ENCODE measurements around the gene PROM2. TPM values are rescaled to one million over a fixed set of nuclear protein-coding genes. Genes with fewer than 3 reads are reported as not detected.

PROM2 gene
- total and polyA plus RNA-seq, 10 of the 15 experiments (the other 5 are each of a cell fraction or from before 2014, with no cell fraction given) = 0.01 to 0.04 TPM; not detected in 8

- Histone ChIP-seq H3K4me3 (no peak overlapping the region), H3K4me2 (ENCODE audit: control insufficient read depth, insufficient read depth) (no peak overlapping the region), H3K27ac (ENCODE audit: control insufficient read depth, insufficient read depth) (no peak overlapping the region), H3K79me2 (ENCODE audit: control insufficient read depth, insufficient read depth, low read length) (no peaks in the 10 kb centered on the region), H3K4me1 (ENCODE audit: control insufficient read depth, insufficient read depth, low read length) (no peaks in the 10 kb centered on the region), H3K9ac (ENCODE audit: control insufficient read depth, insufficient read depth, low read length) (no peak overlapping the region), H2AFZ (ENCODE audit: control insufficient read depth, low read depth, low read length) (no peak overlapping the region), H4K20me1 (ENCODE audit: control insufficient read depth, insufficient read depth) (no peaks in the 10 kb centered on the region), H3K27me3 (replicated peaks in 1 of 2; ENCODE audit: control insufficient read depth in 2 of 2, insufficient read depth in 2 of 2, low read length in 1 of 2) (peaks cover 0 to 1% of the 10 kb centered on the region in 2 experiments; a peak in 2 of 4 replicates), H3K9me3 (replicated peaks; ENCODE audit: control insufficient read depth, insufficient read depth, low read length) (no peaks in the 10 kb centered on the region), H3K36me3 (ENCODE audit: control insufficient read depth in 2 of 2, insufficient read depth in 2 of 2, low read length in 1 of 2) (no peaks in the 10 kb centered on the region)
- FAIRE-seq (no peak), DNase-seq (ENCODE audit: low read depth, low spot score) (no peak), ATAC-seq (no peak)
- ChIA-PET CTCF (no interaction called here), RAD21 (ENCODE audit: unreplicated experiment) (no interaction called here), POLR2A (no interaction called here), SMC1A (ENCODE audit: uncharacterized antibody, unreplicated experiment) (no interaction called here)
- WGBS (ENCODE audit: insufficient coverage, insufficient replicate concordance, low lambda C conversion rate, missing lambda C conversion rate) = 34% methylated on average over 8 of the region's 8 CpGs
- in situ Hi-C loops (cut with MboI) = no loop called here
- TF ChIP-seq MYC (IDR thresholded peaks at IDR 0.05; ENCODE audit: insufficient read depth, insufficient read length, insufficient replicate concordance, low read length, severe bottlenecking) (no peak), SRF (IDR thresholded peaks at IDR 0.05; ENCODE audit: low read depth in 2 of 2, low read length in 2 of 2) (no peak), BRCA1 (IDR thresholded peaks at IDR 0.05; ENCODE audit: low read depth, low read length) (no peak), RELA (IDR thresholded peaks at IDR 0.05; ENCODE audit: borderline replicate concordance, partially characterized antibody) (no peak), MLLT1 (IDR thresholded peaks at IDR 0.05) (no peak), FOXM1 (IDR thresholded peaks at IDR 0.05; ENCODE audit: low read depth, low read length) (no peak), SPI1 (IDR thresholded peaks at IDR 0.05; ENCODE audit: borderline replicate concordance, insufficient read depth, low read depth, low read length) (no peak), RAD51 (IDR thresholded peaks at IDR 0.05) (no peak), MEF2B (IDR thresholded peaks at IDR 0.05; ENCODE audit: partially characterized antibody, poor library complexity, severe bottlenecking) (no peak), CEBPB (IDR thresholded peaks at IDR 0.05; ENCODE audit: borderline replicate concordance in 1 of 2, low read depth in 2 of 2, low read length in 2 of 2) (no peak), NKRF (conservative IDR thresholded peaks at IDR 0.05) (no peak), EED (IDR thresholded peaks at IDR 0.05; ENCODE audit: low read depth) (no peak), CHD1 (IDR thresholded peaks at IDR 0.05; ENCODE audit: low read depth, low read length) (no peak), SP1 (IDR thresholded peaks at IDR 0.05; ENCODE audit: low read depth, low read length) (no peak), NBN (IDR thresholded peaks at IDR 0.05) (no peak), E2F8 (IDR thresholded peaks at IDR 0.05; ENCODE audit: low read depth, partially characterized antibody) (no peak), JUND (IDR thresholded peaks at IDR 0.05; ENCODE audit: low read depth, low read length) (no peak), ZBED1 (IDR thresholded peaks at IDR 0.05; ENCODE audit: borderline replicate concordance) (no peak), ETV6 (conservative IDR thresholded peaks at IDR 0.05 in 1 of 2, IDR thresholded peaks at IDR 0.05 in 1 of 2; ENCODE audit: borderline replicate concordance in 1 of 2, low read depth in 1 of 2) (no peak)
- BruUV-seq (replicated peaks) = no TSS peak
- intact Hi-C loops (cut with micrococcal nuclease; ENCODE audit: unreplicated experiment) = no loop called here
These were observed 3.6 kb upstream of the PROM2 start for GRCh38 chr2:95270541-95271081.
